Thoracic aorta (tissue), 2 donors: ENCODE data around the gene SAMD11. TPM values are rescaled to one million over a fixed set of nuclear protein-coding genes. Genes with fewer than 3 reads are reported as not detected.
"Not testable (repeated sequence)": the region's sequence is repeated elsewhere in the genome, so short reads cannot be mapped to it uniquely, and the experiment has no call there.

Experiments used
- ATAC-seq: fragments of 150-250 bp; one replicate; pipeline ENCODE4 v1.8.0; 2017; ENCODE audit warnings: low read depth; ENCODE audit not compliant: insufficient number of reproducible peaks, low FRiP score
- DNase-seq: peaks from one replicate; pipeline ENCODE4 v3.0.0-alpha.2; 2020; ENCODE audit warnings: low spot score
- H3K27ac ChIP-seq, 2 donors: fragments of 200-600 bp; sonication (generic); 1 replicate in 1 of 2; 2 replicates in 1 of 2; pipeline ENCODE4 v1.5.1; 2016; ENCODE audit warnings: mild to moderate bottlenecking in 2 of 2, moderate library complexity in 2 of 2
- H3K27me3 ChIP-seq: fragments of 200-600 bp; sonication (generic); replicated peaks from 2 replicates; pipeline ENCODE4 v1.6.0; 2016; ENCODE audit warnings: mild to moderate bottlenecking; ENCODE audit not compliant: insufficient read depth
- H3K36me3 ChIP-seq: fragments of 200-600 bp; sonication (generic); one replicate; pipeline ENCODE4 v1.5.1; 2016
- H3K4me1 ChIP-seq, 2 donors: fragments of 200-600 bp; sonication (generic); 1 replicate in 1 of 2; 2 replicates in 1 of 2; pipeline versions ENCODE4 v1.5.1 to v1.6.0; 2016; ENCODE audit warnings: low read depth in 2 of 2, mild to moderate bottlenecking in 1 of 2; ENCODE audit not compliant: control insufficient read depth in 1 of 2
- H3K4me3 ChIP-seq: fragments of 200-600 bp; sonication (generic); 2 replicates; pipeline ENCODE4 v1.5.1; 2016; ENCODE audit warnings: mild to moderate bottlenecking
- H3K9me3 ChIP-seq: fragments of 200-600 bp; sonication (generic); 2 replicates; pipeline ENCODE4 v1.5.1; 2016
- CTCF ChIP-seq: fragments of 200-600 bp; sonication (generic); IDR thresholded peaks from one replicate; pipeline ENCODE4 v1.5.1; 2019; ENCODE audit warnings: antibody characterized with exemption
- total RNA-seq, 2 donors: library from RNA; depleted of rRNA; stranded (reverse); fragments of >200 nt; gene quantifications; one replicate each; pipeline versions ENCODE4 v1.1.0 to v1.2.3, GENCODE V29; 2016

The SAMD11 gene
- total RNA-seq: 10 to 100 TPM; 10.2 to 18.8 TPM

- Histone ChIP-seq H3K4me1 (peaks cover 8 to 47% of the 10 kb centered on the region in 2 donors), H3K4me3 (peak within 1 kb of the TSS; percentile 65), H3K36me3 (no peaks in the 10 kb centered on the region), H3K27ac (no peak within 1 kb of the TSS), H3K9me3 (no peaks in the 10 kb centered on the region), H3K27me3 (no peaks in the 10 kb centered on the region)
- TF ChIP-seq CTCF: no peak
- DNase-seq: peak; percentile 43
- peak; percentile 33 for ATAC-seq
These were observed at the start of gene SAMD11 for GRCh38 chr1:923131-923990. SAMD11 (plus strand) TSS chr1:923923; CDS start chr1:924432, 509 bp downstream.

- not testable (repeated sequence) for ATAC-seq, DNase-seq
These were observed 47.1 kb upstream of the SAMD11 start for GRCh38 chr1:876428-877208.

GRCh38 chr1:877209-877986, 46.3 kb upstream of the SAMD11 start:
- DNase-seq, ATAC-seq, H3K9me3 ChIP-seq, H3K27ac ChIP-seq, H3K4me1 ChIP-seq, H3K27me3 ChIP-seq, H3K4me3 ChIP-seq, H3K36me3 ChIP-seq: not testable (repeated sequence)

More at GRCh38 chr1:876428-877208, 47.1 kb upstream of the SAMD11 start:
- H3K27me3 ChIP-seq, H3K4me1 ChIP-seq, H3K9me3 ChIP-seq, H3K36me3 ChIP-seq, H3K27ac ChIP-seq, H3K4me3 ChIP-seq: not testable (repeated sequence)

GRCh38 chr1:880511-880910, 43.2 kb upstream of the SAMD11 start:
- not testable (repeated sequence) for DNase-seq, H3K27me3 ChIP-seq, H3K36me3 ChIP-seq, H3K4me3 ChIP-seq, ATAC-seq, H3K4me1 ChIP-seq, H3K9me3 ChIP-seq, H3K27ac ChIP-seq

- H3K36me3 ChIP-seq, H3K27me3 ChIP-seq: not testable (repeated sequence)
These were observed 42.8 kb upstream of the SAMD11 start for GRCh38 chr1:880915-881314.

GRCh38 chr1:886311-886710, 37.4 kb upstream of the SAMD11 start:
- Histone ChIP-seq H3K4me1 (no peaks in the 10 kb centered on the region), H3K27ac (no peak overlapping the region), H3K27me3 (no peaks in the 10 kb centered on the region), H3K9me3 (no peaks in the 10 kb centered on the region), H3K4me3 (no peak overlapping the region), H3K36me3 (no peaks in the 10 kb centered on the region)
- no peak for ATAC-seq
- DNase-seq: no peak
- no peak for TF ChIP-seq CTCF

More at GRCh38 chr1:880915-881314, 42.8 kb upstream of the SAMD11 start:
- H3K9me3 ChIP-seq, DNase-seq, ATAC-seq, H3K27ac ChIP-seq, H3K4me3 ChIP-seq, H3K4me1 ChIP-seq: not testable (repeated sequence)
